Left lung (tissue), 10 donors: Measurements from ENCODE around the gene DNAJC1. TPM values are rescaled to one million over a fixed set of nuclear protein-coding genes. Genes with fewer than 3 reads are reported as not detected.
"Not testable (repeated sequence)": the region's sequence is repeated elsewhere in the genome, so short reads cannot be mapped to it uniquely, and the experiment has no call there.

Source experiments
- ATAC-seq: fragments of 200-7000 bp; cut with Tn5 transposase; one replicate; pipeline ENCODE4 v1.9.1; 2020; ENCODE audit warnings: moderate library complexity
- DNase-seq, 4 donors: peaks; one replicate each; pipeline ENCODE4 v3.0.0-alpha.2; 2013 to 2020
- H3K27ac ChIP-seq, 2 donors: fragments of 200-600 bp; sonication (generic) in 1 of 2; one replicate each; pipeline versions ENCODE4 v1.5.0 to v1.8.0; 2020 to 2021
- H3K27me3 ChIP-seq, 2 donors: fragments of 200-600 bp; sonication (generic) in 1 of 2; one replicate each; pipeline versions ENCODE4 v1.5.0 to v1.8.0; 2020 to 2021
- H3K36me3 ChIP-seq, 2 donors: fragments of 200-600 bp; sonication (generic) in 1 of 2; one replicate each; pipeline versions ENCODE4 v1.5.0 to v1.8.0; 2020 to 2021
- H3K4me1 ChIP-seq, 2 donors: fragments of 200-600 bp; one replicate each; pipeline ENCODE4 v1.8.0; 2021
- H3K4me3 ChIP-seq, 2 donors: fragments of 200-600 bp; sonication (generic) in 1 of 2; one replicate each; pipeline versions ENCODE4 v1.5.0 to v1.8.0; 2020 to 2021; ENCODE audit warnings: mild to moderate bottlenecking in 1 of 2
- H3K9me3 ChIP-seq, 2 donors: fragments of 200-600 bp; sonication (generic) in 1 of 2; one replicate each; pipeline versions ENCODE4 v1.5.0 to v1.8.0; 2020 to 2021
- CTCF ChIP-seq, 2 donors: fragments of 200-600 bp; sonication (generic) in 1 of 2; IDR thresholded peaks; one replicate each; pipeline versions ENCODE4 v1.5.0 to v1.8.0; 2021; ENCODE audit warnings: antibody characterized with exemption in 2 of 2
- intact Hi-C, 2 donors: fragments of 100-400 bp; cut with DNase I; formaldehyde crosslinking; loops; one replicate each; pipeline versions ENCODE4 v1.11.2 to v1.14.2; 2022
- polyA plus RNA-seq, 6 donors: library from polyadenylated mRNA; unstranded; fragments of 120-200 nt; gene quantifications; one replicate each; pipeline ENCODE4 v1.2.1, GENCODE V29; 2013; ENCODE audit not compliant: insufficient read length in 6 of 6
- total RNA-seq, 2 donors: library from RNA; stranded (reverse); fragmentation: NEBNext Ultra II Directional; extraction: Animal tissue kit (Norgen Biotek cat#: 25700); gene quantifications; one replicate each; pipeline ENCODE4 v1.2.1, GENCODE V29; 2021
- donor health status: DM: no; HTN: yes; CAD: no.
- donor health status: DM: no; HTN: no; CAD: no.

Gene DNAJC1
- total and polyA plus RNA-seq, 8 donors, result 29.1 to 40.9 (median 32.9) TPM

- peaks cover 0 to 51% of the 10 kb centered on the region in 2 donors for H3K9me3 ChIP-seq
- H3K36me3 ChIP-seq, result peaks cover 0 to 6% of the 10 kb centered on the region in 2 donors
- no peak for ATAC-seq
- no peaks in the 10 kb centered on the region for H3K4me1 ChIP-seq
- no peak overlapping the region for H3K4me3 ChIP-seq
- no peak for TF ChIP-seq CTCF (IDR thresholded peaks at IDR 0.05)
- intact Hi-C loops, result no loop called here
- no peaks in the 10 kb centered on the region for H3K27me3 ChIP-seq
- no peak for DNase-seq
- no peak overlapping the region for H3K27ac ChIP-seq
Measured at GRCh38 chr10:21889477-21890275, 113.9 kb downstream of the DNAJC1 start.

GRCh38 chr10:21888959-21889358 lies 114.6 kb downstream of the DNAJC1 start:
- intact Hi-C loops, result no loop called here
- peaks cover 0 to 48% of the 10 kb centered on the region in 2 donors for H3K9me3 ChIP-seq
- H3K27ac ChIP-seq, result no peak overlapping the region
- no peak for TF ChIP-seq CTCF (IDR thresholded peaks at IDR 0.05)
- H3K27me3 ChIP-seq, result no peaks in the 10 kb centered on the region
- DNase-seq (no peak), ATAC-seq (no peak)
- H3K36me3 ChIP-seq, result no peaks in the 10 kb centered on the region
- H3K4me3 ChIP-seq, result no peak overlapping the region
- no peaks in the 10 kb centered on the region for H3K4me1 ChIP-seq

- ATAC-seq (no peak), DNase-seq (no peak)
- intact Hi-C loops, result no loop called here
- Histone ChIP-seq H3K9me3 (peaks cover 0 to 25% of the 10 kb centered on the region in 2 donors), H3K27me3 (no peaks in the 10 kb centered on the region), H3K36me3 (peaks cover 0 to 12% of the 10 kb centered on the region in 2 donors), H3K4me3 (no peak overlapping the region), H3K27ac (no peak overlapping the region), H3K4me1 (no peaks in the 10 kb centered on the region)
- no peak for TF ChIP-seq CTCF (IDR thresholded peaks at IDR 0.05)
Measured at GRCh38 chr10:21885940-21886339, 117.6 kb downstream of the DNAJC1 start.

GRCh38 chr10:21873198-21873597 lies 130.3 kb downstream of the DNAJC1 start:
- Histone ChIP-seq H3K9me3 (peaks cover 0 to 21% of the 10 kb centered on the region in 2 donors), H3K4me1 (no peaks in the 10 kb centered on the region), H3K27me3 (no peaks in the 10 kb centered on the region), H3K4me3 (no peak overlapping the region), H3K27ac (no peak overlapping the region), H3K36me3 (peaks cover 0 to 22% of the 10 kb centered on the region in 2 donors)
- intact Hi-C loops, result no loop called here
- ATAC-seq, result no peak
- DNase-seq, result no peak
- TF ChIP-seq CTCF (IDR thresholded peaks at IDR 0.05), result no peak

GRCh38 chr10:21872771-21873170 lies 130.8 kb downstream of the DNAJC1 start:
- ATAC-seq, H3K27me3 ChIP-seq, H3K4me3 ChIP-seq, intact Hi-C loops, H3K4me1 ChIP-seq, DNase-seq, H3K27ac ChIP-seq: not testable (repeated sequence)
- Histone ChIP-seq H3K9me3 (peaks cover 0 to 21% of the 10 kb centered on the region in 2 donors), H3K36me3 (peaks cover 0 to 22% of the 10 kb centered on the region in 2 donors)
